Suprapubic skin (tissue), 4 donors: ENCODE results near the gene SLC38A10.

Source experiments
- CTCF ChIP-seq, 2 donors: fragments of 200-600 bp in 1 of 2; fragments of 450-650 bp in 1 of 2; sonication (generic) in 1 of 2; IDR thresholded peaks; one replicate each; pipeline ENCODE4 v1.5.1; 2016 to 2019; ENCODE audit warnings: antibody characterized with exemption in 2 of 2, mild to moderate bottlenecking in 1 of 2, moderate library complexity in 1 of 2
- EP300 ChIP-seq: sonication (generic); formaldehyde crosslinking; IDR thresholded peaks from one replicate; pipeline ENCODE4 v1.6.1; 2017; ENCODE audit warnings: antibody characterized with exemption
- POLR2A ChIP-seq, 2 donors: fragments of 450-650 bp; IDR thresholded peaks; one replicate each; pipeline ENCODE4 v1.6.1; 2017; ENCODE audit warnings: antibody characterized with exemption in 2 of 2, mild to moderate bottlenecking in 2 of 2, moderate library complexity in 2 of 2
- POLR2AphosphoS5 ChIP-seq, 3 donors: sonication (generic); formaldehyde crosslinking; IDR thresholded peaks; one replicate each; pipeline ENCODE4 v1.6.1; 2017; ENCODE audit warnings: antibody characterized with exemption in 3 of 3

- TF ChIP-seq EP300 (no peak), CTCF (IDR thresholded peaks at IDR 0.05) (no peak), POLR2A (IDR thresholded peaks at IDR 0.05) (no peak), POLR2AphosphoS5 (IDR thresholded peaks at IDR 0.05) (no peak)
Measured at GRCh38 chr17:81248649-81249048, 46.5 kb downstream of the SLC38A10 start.
